Osteocyte (in vitro differentiated cells): ENCODE measurements around the gene RCAN2. TPM values are rescaled to one million over a fixed set of nuclear protein-coding genes. Genes with fewer than 3 reads are reported as not detected.
"Not testable (repeated sequence)": the region's sequence is repeated elsewhere in the genome, so short reads cannot be mapped to it uniquely, and the experiment has no call there.

Experiments
- DNase-seq: peaks from one replicate; pipeline ENCODE4 v3.0.0; 2021; ENCODE audit warnings: mixed read lengths; ENCODE audit not compliant: unreplicated experiment; ENCODE audit errors: extremely low spot score
- H3K27ac Mint-ChIP-seq: one replicate; pipeline ENCODE4 v1.8.0; 2021; ENCODE audit warnings: mild to moderate bottlenecking, mixed read lengths; ENCODE audit not compliant: unreplicated experiment
- H3K27me3 Mint-ChIP-seq: one replicate; pipeline ENCODE4 v1.8.0; 2021; ENCODE audit warnings: mixed read lengths; ENCODE audit not compliant: unreplicated experiment
- H3K36me3 Mint-ChIP-seq: one replicate; pipeline ENCODE4 v1.8.0; 2021; ENCODE audit warnings: mixed read lengths; ENCODE audit not compliant: unreplicated experiment
- H3K4me1 Mint-ChIP-seq: one replicate; pipeline ENCODE4 v1.8.0; 2021; ENCODE audit warnings: mixed read lengths; ENCODE audit not compliant: unreplicated experiment
- H3K4me3 Mint-ChIP-seq: one replicate; pipeline ENCODE4 v1.8.0; 2021; ENCODE audit warnings: mild to moderate bottlenecking, moderate library complexity, mixed read lengths; ENCODE audit not compliant: unreplicated experiment
- H3K9me3 Mint-ChIP-seq: one replicate; pipeline ENCODE4 v1.8.0; 2021; ENCODE audit warnings: mixed read lengths; ENCODE audit not compliant: unreplicated experiment
- total RNA-seq: library from RNA; stranded (reverse); gene quantifications from 2 replicates; pipeline ENCODE4 v1.2.1, GENCODE V29; 2021
- TF ChIP-seq, protein P1 (sequence below): fragments of 200-600 bp; sonication (generic); IDR thresholded peaks from 2 replicates; pipeline ENCODE4 v1.5.0; 2021; ENCODE audit warnings: antibody characterized with exemption, mild to moderate bottlenecking, moderate library complexity

Gene RCAN2
- total RNA-seq, 1 donor from 2014 or later: 31.3 TPM

- Mint-ChIP-seq H3K27me3 (peaks cover 3% of the 10 kb centered on the region), H3K36me3 (peaks cover 1% of the 10 kb centered on the region), H3K4me1 (no peaks in the 10 kb centered on the region), H3K9me3 (no peaks in the 10 kb centered on the region), H3K27ac (no peak overlapping the region), H3K4me3 (no peak overlapping the region)
- TF ChIP-seq, protein P1, sequence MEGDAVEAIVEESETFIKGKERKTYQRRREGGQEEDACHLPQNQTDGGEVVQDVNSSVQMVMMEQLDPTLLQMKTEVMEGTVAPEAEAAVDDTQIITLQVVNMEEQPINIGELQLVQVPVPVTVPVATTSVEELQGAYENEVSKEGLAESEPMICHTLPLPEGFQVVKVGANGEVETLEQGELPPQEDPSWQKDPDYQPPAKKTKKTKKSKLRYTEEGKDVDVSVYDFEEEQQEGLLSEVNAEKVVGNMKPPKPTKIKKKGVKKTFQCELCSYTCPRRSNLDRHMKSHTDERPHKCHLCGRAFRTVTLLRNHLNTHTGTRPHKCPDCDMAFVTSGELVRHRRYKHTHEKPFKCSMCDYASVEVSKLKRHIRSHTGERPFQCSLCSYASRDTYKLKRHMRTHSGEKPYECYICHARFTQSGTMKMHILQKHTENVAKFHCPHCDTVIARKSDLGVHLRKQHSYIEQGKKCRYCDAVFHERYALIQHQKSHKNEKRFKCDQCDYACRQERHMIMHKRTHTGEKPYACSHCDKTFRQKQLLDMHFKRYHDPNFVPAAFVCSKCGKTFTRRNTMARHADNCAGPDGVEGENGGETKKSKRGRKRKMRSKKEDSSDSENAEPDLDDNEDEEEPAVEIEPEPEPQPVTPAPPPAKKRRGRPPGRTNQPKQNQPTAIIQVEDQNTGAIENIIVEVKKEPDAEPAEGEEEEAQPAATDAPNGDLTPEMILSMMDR: no peak
- no peak for DNase-seq
These were observed 84.0 kb downstream of the RCAN2 start for GRCh38 chr6:46407246-46407645.

DNA sequence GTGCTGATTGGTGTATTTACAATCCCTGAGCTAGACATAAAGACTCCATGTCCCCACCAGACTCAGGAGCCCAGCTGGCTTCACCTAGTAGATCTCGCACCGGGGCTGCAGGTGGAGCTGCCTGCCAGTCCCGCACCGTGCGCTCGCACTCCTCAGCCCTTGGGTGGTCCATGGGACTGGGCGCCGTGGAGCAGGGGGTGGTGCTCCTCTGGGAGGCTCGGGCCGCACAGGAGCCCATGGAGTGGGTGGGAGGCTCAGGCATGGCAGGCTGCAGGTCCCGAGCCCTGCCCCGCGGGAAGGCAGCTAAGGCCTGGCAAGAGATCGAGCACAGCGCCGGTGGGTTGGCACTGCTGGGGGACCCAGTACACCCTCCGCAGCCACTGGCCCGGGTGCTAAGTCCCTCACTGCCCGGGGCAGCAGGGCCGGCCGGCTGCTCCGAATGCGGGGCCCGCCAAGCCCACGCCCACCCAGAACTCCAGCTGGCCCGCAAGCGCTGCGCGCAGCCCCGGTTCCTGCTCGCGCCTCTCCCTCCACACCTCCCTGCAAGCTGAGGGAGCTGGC, 85.5 kb downstream of the RCAN2 start:
- H3K36me3 Mint-ChIP-seq, H3K4me3 Mint-ChIP-seq, H3K27ac Mint-ChIP-seq, H3K4me1 Mint-ChIP-seq, H3K9me3 Mint-ChIP-seq, DNase-seq: not testable (repeated sequence)
- peaks cover 12% of the 10 kb centered on the region for H3K27me3 Mint-ChIP-seq

DNA sequence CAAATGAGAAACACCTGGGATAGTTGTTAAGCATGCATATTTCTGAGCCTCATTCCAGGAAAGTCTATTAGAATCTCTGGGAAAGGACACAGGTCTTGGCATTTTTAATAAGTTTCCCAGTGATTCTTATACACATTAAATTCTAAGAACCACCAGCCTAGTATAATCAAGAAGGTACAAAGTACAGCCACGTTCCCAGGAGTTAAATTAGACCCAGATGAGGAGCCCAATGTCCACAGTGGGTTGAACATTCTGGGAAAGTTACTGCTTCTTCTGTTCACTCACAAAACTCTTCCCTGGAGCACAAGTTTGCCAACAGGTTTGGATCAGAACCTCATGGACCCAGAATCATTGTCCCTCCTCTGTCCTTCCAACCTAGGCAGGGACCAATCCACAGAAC, 90.4 kb downstream of the RCAN2 start:
- TF ChIP-seq, protein P1: no peak
- H3K27ac Mint-ChIP-seq: no peak overlapping the region
- H3K4me1 Mint-ChIP-seq: peaks cover 2% of the 10 kb centered on the region
- H3K27me3 Mint-ChIP-seq: peaks cover 18% of the 10 kb centered on the region
- H3K36me3 Mint-ChIP-seq: no peaks in the 10 kb centered on the region
- H3K4me3 Mint-ChIP-seq: no peak overlapping the region
- DNase-seq: no peak
- no peaks in the 10 kb centered on the region for H3K9me3 Mint-ChIP-seq

DNA sequence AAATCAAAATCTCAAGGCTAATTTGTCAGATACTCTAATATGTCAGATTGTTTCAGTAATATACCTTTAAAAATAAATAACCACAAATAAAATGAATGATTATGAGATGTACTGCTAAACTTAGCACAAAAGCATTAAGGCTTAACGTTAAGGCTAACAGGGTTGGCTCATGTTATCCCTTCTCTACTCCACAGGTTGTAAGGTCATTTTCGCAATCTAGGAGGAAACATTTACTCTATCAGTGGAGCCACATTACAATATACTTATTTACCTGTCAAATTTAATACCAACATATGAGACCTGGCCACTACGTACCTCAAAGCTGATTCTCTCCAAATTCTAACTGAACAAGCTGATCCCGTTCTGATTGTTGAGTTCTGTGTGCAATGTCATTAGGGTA, 95.7 kb downstream of the RCAN2 start:
- H3K27ac Mint-ChIP-seq: no peak overlapping the region
- H3K27me3 Mint-ChIP-seq: peaks cover 18% of the 10 kb centered on the region
- H3K4me1 Mint-ChIP-seq: peaks cover 2% of the 10 kb centered on the region
- H3K4me3 Mint-ChIP-seq: no peak overlapping the region
- TF ChIP-seq, protein P1: no peak
- peaks cover 3% of the 10 kb centered on the region for H3K9me3 Mint-ChIP-seq
- DNase-seq: no peak
- peaks cover 4% of the 10 kb centered on the region for H3K36me3 Mint-ChIP-seq

GRCh38 chr6:46393940-46394337, 97.3 kb downstream of the RCAN2 start:
- no peak for DNase-seq
- TF ChIP-seq, protein P1: no peak
- Mint-ChIP-seq H3K4me3 (no peak overlapping the region), H3K27ac (no peak overlapping the region), H3K4me1 (peaks cover 2% of the 10 kb centered on the region), H3K9me3 (peaks cover 5% of the 10 kb centered on the region), H3K36me3 (peaks cover 4% of the 10 kb centered on the region), H3K27me3 (peaks cover 12% of the 10 kb centered on the region)
